GM12892 (cell line): ENCODE results near the gene FZD8.

Experiments
- DNase-seq: peaks from one replicate; pipeline ENCODE4 v3.0.0; 2011; ENCODE audit not compliant: insufficient read length
- FAIRE-seq: peaks from 2 replicates; lab custom pipeline; 2011; peaks lifted over from hg19 to GRCh38; lab: Jason Lieb, UNC
- POLR2A ChIP-seq: IDR thresholded peaks from 2 replicates; pipeline ENCODE4 v1.6.1; 2011; ENCODE audit warnings: low read depth, low read length, control low read depth
- POLR2AphosphoS5 ChIP-seq: IDR thresholded peaks from 2 replicates; pipeline ENCODE4 v1.6.1; 2011; ENCODE audit warnings: low read depth, low read length, control low read depth
- TAF1 ChIP-seq: IDR thresholded peaks from 2 replicates; pipeline ENCODE4 v1.6.1; 2011; ENCODE audit warnings: low read depth, mild to moderate bottlenecking, control low read depth, low read length, borderline replicate concordance

The FZD8 gene

DNA sequence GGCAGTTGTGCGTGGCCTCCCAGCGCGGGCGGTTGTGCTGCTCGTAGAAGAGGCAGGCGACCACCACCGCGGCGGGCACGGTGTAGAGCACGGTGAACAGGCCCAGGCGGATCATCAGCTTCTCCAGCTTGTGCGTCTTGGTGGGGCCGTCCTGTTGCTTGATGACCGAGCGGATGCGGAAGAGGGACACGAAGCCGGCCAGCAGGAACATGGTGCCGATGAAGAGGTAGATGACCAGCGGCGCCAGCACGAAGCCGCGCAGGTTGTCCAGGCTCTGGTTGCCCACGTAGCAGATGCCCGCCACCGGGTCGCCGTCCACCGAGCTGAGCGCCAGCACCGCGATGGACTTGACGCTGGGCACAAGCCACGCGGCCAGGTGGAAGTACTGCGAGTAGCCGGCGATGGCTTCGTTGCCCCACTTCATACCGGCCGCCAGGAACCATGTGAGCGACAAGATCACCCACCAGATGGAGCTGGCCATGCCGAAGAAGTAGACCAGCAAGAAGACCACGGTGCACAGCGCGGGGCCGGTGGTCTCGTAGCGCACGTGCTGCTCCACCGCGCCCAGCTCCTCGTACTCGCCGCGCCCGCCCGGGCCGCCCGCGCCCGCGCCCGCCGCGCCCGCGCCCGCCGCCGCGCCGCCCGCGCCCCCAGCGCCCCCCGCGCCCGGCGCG lies 2.2 kb downstream of the FZD8 start:
- FAIRE-seq (no peak), DNase-seq (no peak)
- TF ChIP-seq POLR2A (no peak), TAF1 (no peak), POLR2AphosphoS5 (no peak)

DNA sequence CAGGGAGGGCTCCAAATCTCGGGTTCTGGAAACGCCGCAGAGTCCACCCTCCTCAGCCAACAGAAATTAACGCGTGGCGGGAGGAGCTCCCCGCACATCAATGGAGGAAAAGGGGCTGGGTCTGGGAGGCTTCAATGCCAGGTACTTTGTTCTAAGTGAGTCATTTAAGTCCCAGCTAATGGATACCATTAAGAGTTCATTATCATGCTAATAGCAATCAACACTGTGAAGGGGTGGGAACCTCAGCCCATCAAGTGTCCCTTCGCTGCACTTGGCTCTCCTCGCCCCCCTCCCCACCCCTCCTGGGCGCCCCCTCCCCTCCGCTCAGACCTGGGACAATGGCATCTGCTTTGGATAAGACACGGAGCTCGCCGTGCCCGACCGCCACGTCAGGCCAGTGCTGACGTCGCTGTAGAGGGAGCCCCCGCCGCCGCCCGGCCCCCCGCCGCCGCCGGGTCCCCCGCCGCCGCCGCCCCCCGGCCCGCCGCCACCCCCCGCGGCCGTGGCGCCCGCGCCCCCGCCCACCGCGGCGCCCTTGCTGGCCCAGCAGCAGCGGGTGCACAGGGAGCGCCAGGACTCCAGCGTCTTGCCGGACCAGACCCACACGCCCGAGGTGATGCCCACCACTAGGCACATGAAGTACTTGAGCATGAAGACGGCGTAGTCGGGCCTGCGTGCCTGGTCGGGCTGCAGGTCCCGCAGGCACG lies 2.9 kb downstream of the FZD8 start:
- TF ChIP-seq POLR2A: no peak
- TF ChIP-seq POLR2AphosphoS5: no peak
- TF ChIP-seq TAF1: no peak

DNA sequence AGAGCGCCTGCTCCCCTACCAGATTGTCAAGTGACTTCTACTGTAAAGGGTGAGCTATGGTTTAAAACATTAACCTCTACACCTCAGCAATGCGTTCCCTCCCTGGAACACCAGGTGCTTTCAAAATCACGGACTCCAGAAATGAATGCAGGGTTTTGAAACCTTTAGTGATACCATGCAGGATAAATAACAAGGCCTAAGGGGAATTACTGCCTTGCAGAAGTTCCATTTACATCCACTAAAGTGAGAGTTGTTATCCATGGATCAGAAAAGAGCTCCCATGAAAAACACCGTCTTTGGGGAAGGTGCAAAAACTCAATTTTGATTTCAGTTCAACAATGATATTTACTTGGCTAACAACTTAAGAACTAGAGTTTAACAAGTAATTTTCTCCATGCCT lies 4.0 kb downstream of the FZD8 start:
- FAIRE-seq (no peak), DNase-seq (no peak)
- TF ChIP-seq TAF1 (no peak), POLR2A (no peak), POLR2AphosphoS5 (no peak)

More for the DNA sequence above, 2.9 kb downstream of the FZD8 start:
- DNase-seq (no peak), FAIRE-seq (no peak)

DNA sequence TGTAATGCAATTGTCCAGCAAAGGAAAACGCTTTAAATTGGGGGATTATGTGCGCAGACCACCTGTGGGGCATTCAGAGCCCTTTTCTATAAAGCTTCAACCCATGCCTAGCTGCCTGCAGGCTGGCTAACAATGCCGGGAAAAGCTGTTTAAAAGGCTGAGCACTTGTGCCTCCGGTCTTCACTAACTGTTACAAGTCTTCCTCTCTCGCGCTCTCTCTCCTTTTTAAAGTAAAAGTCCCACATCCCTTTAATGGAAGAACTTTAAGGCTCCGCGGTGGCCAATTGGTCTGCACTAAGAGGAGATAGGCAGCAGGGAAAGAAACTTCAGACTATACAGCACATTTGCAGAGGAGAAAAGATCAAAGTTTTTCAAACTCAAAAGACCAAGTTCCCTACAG lies 4.6 kb downstream of the FZD8 start:
- FAIRE-seq: no peak
- TF ChIP-seq POLR2AphosphoS5: no peak
- TF ChIP-seq POLR2A: no peak
- TF ChIP-seq TAF1: no peak
- no peak for DNase-seq

DNA sequence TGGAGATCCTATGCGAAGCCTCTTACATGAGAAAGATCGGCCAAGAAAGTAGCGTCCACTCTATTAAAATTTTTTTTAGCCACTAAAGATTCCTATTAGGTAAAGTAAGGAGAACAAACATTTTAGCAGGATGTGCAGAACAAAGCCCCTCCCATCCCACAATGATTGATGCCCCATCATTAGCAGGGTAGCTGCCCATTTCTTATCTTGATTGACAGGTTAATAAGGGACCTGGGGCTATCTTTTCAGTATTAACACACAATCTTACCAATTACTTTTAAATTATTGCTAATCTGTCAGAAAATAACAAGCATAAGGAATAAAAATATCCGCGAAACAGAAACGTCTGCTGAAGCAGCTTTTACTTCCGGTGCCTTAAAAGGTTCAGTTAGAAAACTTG lies 5.1 kb downstream of the FZD8 start:
- DNase-seq (no peak), FAIRE-seq (no peak)
- TF ChIP-seq TAF1 (no peak), POLR2AphosphoS5 (no peak), POLR2A (no peak)

DNA sequence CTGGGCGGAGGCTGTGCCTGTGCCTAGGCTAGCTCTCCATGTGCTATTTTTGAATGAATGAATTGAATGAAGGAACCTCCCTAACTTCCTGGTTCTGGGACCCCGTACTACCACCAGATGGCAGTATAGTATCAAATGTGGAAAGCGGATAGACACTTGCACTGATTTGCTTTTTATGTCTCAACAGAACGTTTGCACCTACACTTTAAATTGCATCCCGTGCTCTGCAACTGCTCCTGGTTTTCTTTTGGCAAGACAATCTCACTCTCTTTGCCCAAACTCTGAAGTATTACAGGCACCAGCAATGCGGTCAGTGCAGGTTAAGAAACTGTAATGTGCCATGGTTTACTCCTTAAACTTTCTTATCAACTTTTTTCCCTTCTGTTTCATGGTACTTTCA lies 6.5 kb downstream of the FZD8 start:
- DNase-seq: no peak
- TF ChIP-seq TAF1 (no peak), POLR2AphosphoS5 (no peak), POLR2A (no peak)
- peak; percentile 57 for FAIRE-seq

DNA sequence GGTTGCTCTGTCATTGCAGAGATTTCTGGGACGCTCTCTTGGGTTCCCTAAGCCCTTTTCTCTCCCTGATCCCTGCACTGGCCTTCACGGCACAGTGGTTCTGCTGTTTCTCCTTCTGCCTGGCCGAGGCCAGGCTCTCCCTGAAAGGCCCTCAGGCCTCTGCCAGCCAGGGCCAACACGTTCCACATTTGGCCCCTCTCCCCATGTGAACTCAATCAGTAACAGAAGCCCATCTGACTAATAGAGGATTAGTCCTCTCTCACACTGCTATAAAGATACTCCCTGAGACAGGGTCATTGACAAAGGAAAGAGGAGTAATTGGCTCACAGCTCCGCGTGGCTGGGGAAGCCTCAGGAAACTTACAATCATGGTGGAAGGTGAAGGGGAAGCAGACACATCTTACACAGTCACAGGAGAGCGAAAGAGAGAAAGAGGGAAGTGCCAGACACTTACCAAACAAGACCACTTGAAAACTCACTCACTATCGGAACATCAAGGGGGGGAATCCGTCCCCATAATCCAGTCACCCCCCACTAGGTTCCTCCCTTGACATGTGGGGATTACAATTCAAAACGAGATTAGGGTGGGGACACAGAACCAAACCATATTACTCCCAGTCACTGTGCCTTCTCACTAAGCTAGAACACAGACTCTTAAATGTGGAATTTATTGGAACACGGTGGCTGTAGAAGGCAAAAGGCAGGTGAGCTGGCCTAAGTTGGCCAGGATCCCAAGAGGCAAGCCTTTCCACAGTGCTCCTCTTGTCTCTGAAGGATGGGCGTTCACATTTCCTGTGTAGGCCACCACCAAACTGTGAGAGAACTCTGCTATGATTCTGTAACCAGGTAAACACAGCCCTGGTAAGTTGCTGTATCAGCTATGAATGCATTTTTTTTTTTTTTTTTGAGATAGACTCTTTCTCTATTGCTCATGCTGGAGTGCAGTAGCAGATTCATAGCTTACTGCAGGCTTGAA lies 8.8 kb downstream of the FZD8 start:
- TF ChIP-seq TAF1 (no peak), POLR2AphosphoS5 (no peak), POLR2A (no peak)
- FAIRE-seq: no peak
- no peak for DNase-seq

DNA sequence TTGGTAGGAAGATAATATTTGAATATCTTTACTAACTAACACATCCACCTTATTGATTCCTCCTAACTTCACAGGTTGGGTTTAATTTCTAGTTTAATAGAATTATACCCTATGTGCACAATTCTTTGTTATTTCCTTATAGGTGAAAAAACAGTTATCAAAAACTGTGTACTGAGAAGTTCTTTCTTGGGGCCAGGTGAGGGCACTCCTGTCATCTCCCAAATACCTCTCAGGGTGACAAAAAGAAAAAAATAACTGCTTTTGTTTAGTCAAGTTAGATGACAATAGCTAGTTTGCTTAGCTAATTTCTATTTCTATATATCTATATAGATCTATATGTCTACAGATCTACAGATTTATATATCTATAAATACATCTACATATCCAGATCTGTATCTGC lies 10.1 kb downstream of the FZD8 start:
- TF ChIP-seq POLR2AphosphoS5: no peak
- no peak for TF ChIP-seq TAF1
- TF ChIP-seq POLR2A: no peak
- FAIRE-seq: no peak
- DNase-seq: no peak

DNA sequence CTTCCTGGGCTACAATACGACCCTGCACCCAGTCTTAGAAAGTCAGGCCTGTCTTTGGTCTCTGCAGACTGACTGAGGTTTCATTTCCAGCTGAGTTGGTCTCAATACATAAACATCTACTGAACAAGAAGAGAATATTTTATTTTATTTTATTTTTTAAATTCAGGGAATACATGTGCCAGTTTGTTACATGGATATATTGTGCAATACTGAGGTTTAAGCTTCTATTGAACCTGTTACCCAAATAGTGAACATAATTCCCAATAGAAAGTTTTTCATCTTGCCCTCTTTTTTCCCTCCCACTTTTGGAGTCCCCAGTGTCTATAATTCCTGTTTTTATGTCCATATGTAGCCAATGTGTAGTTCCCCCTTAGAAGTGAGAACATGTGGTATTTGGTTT lies 10.7 kb downstream of the FZD8 start:
- no peak for TF ChIP-seq POLR2AphosphoS5
- TF ChIP-seq TAF1: no peak
- no peak for TF ChIP-seq POLR2A
- DNase-seq: no peak
- FAIRE-seq: no peak

DNA sequence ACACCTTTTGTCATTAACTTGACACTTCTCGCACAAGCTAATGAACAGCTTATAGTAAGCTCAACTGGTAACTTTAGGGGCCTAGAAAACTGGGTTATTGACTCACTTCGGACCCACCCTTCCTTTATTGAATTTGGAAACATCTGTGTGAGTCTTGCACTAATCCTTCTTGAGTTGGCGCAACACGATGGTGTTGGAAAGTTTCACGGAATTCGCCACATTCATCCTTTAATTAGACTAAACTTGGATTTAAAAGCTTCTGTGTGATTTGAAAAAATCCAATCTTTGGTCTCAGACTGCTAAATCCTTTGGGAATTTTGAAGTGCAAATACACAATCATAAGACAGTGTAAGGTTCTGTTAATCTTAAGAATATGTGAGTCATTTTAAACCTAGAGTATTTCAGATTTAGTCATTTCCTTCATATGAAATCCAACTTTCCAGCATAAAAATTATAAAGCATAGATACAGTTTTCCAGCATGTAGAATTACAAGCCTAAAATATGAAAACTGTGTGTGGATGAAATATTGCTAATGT lies 15.1 kb downstream of the FZD8 start:
- TF ChIP-seq TAF1: no peak
- no peak for TF ChIP-seq POLR2AphosphoS5
- TF ChIP-seq POLR2A: no peak
- no peak for FAIRE-seq
- DNase-seq: no peak

DNA sequence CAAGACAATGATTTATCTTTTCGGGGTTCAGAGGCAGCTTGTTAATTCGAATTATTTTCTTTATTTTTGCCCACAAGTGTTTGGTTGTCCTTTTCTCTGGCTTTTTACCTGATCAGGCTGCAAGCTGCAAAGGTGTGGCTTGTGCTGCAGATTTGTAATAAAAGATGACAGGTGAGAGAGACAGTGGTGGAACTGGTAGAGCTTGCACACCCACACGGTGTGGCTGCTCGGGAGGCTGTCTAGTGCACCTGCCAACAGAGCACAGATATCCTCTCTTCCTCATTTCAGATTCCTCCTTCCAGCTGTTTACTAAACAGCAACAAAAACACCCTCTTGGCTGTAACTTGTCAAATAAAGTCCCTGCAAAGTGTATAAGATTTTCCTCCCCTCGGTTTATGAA lies 27.8 kb downstream of the FZD8 start:
- no peak for DNase-seq
- no peak for FAIRE-seq
- TF ChIP-seq TAF1 (no peak), POLR2A (no peak), POLR2AphosphoS5 (no peak)

DNA sequence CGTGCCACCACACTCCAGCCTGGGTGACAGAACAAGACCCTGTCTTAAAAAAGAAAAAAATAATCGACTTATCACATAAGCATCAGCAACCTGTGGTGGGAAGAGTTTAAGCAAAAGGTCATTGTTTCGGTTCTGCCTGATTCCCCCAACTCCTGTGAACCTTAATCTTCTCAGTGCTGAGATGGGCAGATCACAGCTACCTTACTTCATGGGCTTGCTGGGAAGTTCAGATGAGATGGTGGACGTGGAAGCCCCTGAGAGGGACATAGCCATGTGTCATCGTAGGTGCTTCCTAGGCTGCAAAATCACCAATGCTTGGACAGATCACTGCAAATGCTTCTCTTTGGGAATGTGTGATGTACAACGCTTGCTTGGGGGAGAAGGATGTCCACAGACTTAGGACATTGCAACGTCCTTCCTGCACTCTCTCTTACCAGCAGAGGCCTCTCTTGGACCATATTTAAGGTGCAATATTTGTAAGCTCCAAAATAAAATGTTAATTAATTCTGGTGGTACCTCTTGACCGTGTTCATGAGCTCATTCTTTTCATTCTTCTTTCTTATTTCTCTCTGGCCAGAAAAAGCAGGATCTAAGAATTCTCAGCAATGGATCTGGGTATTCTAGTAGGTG lies 28.4 kb downstream of the FZD8 start:
- TF ChIP-seq POLR2A: no peak
- TF ChIP-seq TAF1: no peak
- no peak for TF ChIP-seq POLR2AphosphoS5
- no peak for DNase-seq
- no peak for FAIRE-seq
